A673 (cell line): ENCODE data around the gene RC3H2.

Experiments used
- CTCF ChIP-seq: fragments of 300-800, 200-600 bp; sonication (generic); conservative IDR thresholded peaks from 2 replicates; pipeline ENCODE4 v1.5.1; 2017; ENCODE audit warnings: low read depth, mild to moderate bottlenecking, antibody characterized with exemption, low read length, moderate library complexity, mixed read lengths
- EZH2 ChIP-seq: fragments of 200-600 bp; sonication (generic); IDR thresholded peaks from 2 replicates; pipeline ENCODE4 v1.6.1; 2017; ENCODE audit warnings: borderline replicate concordance, low read depth, mild to moderate bottlenecking, mixed read lengths, antibody characterized with exemption, low read length; ENCODE audit not compliant: poor library complexity, severe bottlenecking

DNA sequence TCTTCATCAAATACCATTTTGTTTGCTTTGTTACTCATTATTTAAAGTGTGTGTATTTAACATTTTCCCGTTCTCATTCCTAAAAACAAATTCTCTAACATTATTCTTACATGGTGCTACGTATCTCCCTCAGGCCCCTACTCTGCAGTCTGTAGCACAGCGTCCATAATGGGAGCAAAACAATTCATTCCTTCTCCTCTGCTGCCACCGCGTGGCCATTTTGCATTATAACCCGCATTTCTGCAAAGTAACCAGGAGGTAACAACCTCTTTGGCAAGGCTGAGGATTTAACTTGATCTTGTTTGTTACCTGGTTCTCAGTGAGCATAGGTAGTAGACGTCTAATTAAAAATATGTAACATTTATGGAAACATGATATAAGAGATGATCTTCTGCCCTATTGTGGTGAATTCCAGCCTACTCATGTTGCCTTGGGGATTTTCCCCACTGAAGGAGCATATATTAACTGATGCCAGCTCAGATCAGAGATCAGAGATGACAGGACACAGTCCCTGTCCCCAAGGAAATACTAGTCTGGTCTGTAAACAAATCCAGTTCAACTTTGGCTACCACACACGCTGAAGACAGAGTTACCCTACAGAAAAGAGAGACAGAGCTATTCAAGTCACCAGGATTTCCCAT lies 94.7 kb downstream of the RC3H2 start:
- peak; percentile 82 for TF ChIP-seq CTCF
- no peak for TF ChIP-seq EZH2
